WTC11 (cell line): Measurements from ENCODE around the gene AFF2. TPM values are rescaled to one million over a fixed set of nuclear protein-coding genes. Genes with fewer than 3 reads are reported as not detected.

Source experiments
- ATAC-seq: fragments of 200-7000 bp; cut with Tn5 transposase; 2 replicates; pipeline ENCODE4 v1.10.0; 2021; ENCODE audit warnings: mild to moderate bottlenecking, moderate library complexity
- CTCF ChIA-PET: fragments of 300-600 bp; sonication (Branson Sonifier 250); formaldehyde crosslinking; loops from one replicate; lab custom pipeline; 2021; ENCODE audit warnings: antibody characterized with exemption; lab: Charles Lee
- POLR2A ChIA-PET: fragments of 350-600 bp; sonication (Branson Sonifier 250); formaldehyde crosslinking; loops from one replicate; lab custom pipeline; 2021; ENCODE audit warnings: antibody characterized with exemption; lab: Charles Lee
- DNase-seq: peaks from one replicate; pipeline ENCODE4 v3.0.0; 2021; ENCODE audit warnings: low spot score
- H3K27ac Mint-ChIP-seq: 2 replicates; pipeline ENCODE4 v1.8.0; 2021; ENCODE audit warnings: mixed read lengths
- H3K27me3 Mint-ChIP-seq: 2 replicates; pipeline ENCODE4 v1.8.0; 2021; ENCODE audit warnings: low read depth, mild to moderate bottlenecking, moderate library complexity, mixed read lengths
- H3K36me3 Mint-ChIP-seq: 2 replicates; pipeline ENCODE4 v1.8.0; 2021; ENCODE audit warnings: mixed read lengths
- H3K4me1 Mint-ChIP-seq: 2 replicates; pipeline ENCODE4 v1.8.0; 2022; ENCODE audit warnings: mixed read lengths
- H3K4me3 Mint-ChIP-seq: 2 replicates; pipeline ENCODE4 v1.8.0; 2021; ENCODE audit warnings: mild to moderate bottlenecking, moderate library complexity, mixed read lengths
- H3K9me3 Mint-ChIP-seq: 2 replicates; pipeline ENCODE4 v1.8.0; 2021; ENCODE audit warnings: mixed read lengths
- EMX1 ChIP-seq: fragments of 250-450 bp; sonication (Bioruptor Pico); IDR thresholded peaks from 2 replicates; pipeline ENCODE4 v1.8.0; 2021; ENCODE audit warnings: mild to moderate bottlenecking
- GABPB1 ChIP-seq: sonication (generic); formaldehyde crosslinking; IDR thresholded peaks from 2 replicates; pipeline ENCODE4 v1.8.1; 2023; ENCODE audit warnings: mild to moderate bottlenecking, missing genetic modification reagents
- GTF2I ChIP-seq: fragments of 250-450 bp; sonication (Bioruptor Pico); conservative IDR thresholded peaks from 2 replicates; pipeline ENCODE4 v1.4.0; 2021; ENCODE audit warnings: mild to moderate bottlenecking
- JAZF1 ChIP-seq: fragments of 250-450 bp; sonication (Bioruptor Pico); IDR thresholded peaks from 2 replicates; pipeline ENCODE4 v1.9.0; 2021; ENCODE audit warnings: moderate library complexity, mild to moderate bottlenecking, inconsistent platforms
- KAT7 ChIP-seq: sonication (generic); formaldehyde crosslinking; IDR thresholded peaks from 2 replicates; pipeline ENCODE4 v1.8.1; 2023; ENCODE audit warnings: missing genetic modification reagents, mild to moderate bottlenecking, borderline replicate concordance
- MYBL2 ChIP-seq: sonication (generic); formaldehyde crosslinking; IDR thresholded peaks from 2 replicates; pipeline ENCODE4 v1.8.1; 2023; ENCODE audit warnings: mild to moderate bottlenecking, moderate library complexity, missing genetic modification reagents
- NFATC4 ChIP-seq: fragments of 250-450 bp; sonication (Bioruptor Pico); IDR thresholded peaks from 2 replicates; pipeline ENCODE4 v1.9.0; 2021; ENCODE audit warnings: mild to moderate bottlenecking
- NFYB ChIP-seq: sonication (generic); formaldehyde crosslinking; conservative IDR thresholded peaks from 2 replicates; pipeline ENCODE4 v1.8.0; 2022; ENCODE audit warnings: low read depth, missing genetic modification reagents
- NR1H2 ChIP-seq: sonication (generic); formaldehyde crosslinking; IDR thresholded peaks from 2 replicates; pipeline ENCODE4 v1.9.0; 2021; ENCODE audit warnings: mild to moderate bottlenecking, moderate library complexity, missing genetic modification reagents
- OVOL2 ChIP-seq: fragments of 250-450 bp; sonication (Bioruptor Pico); IDR thresholded peaks from 2 replicates; pipeline ENCODE4 v1.9.0; 2021; ENCODE audit warnings: mild to moderate bottlenecking, borderline replicate concordance
- SMAD4 ChIP-seq: sonication (generic); formaldehyde crosslinking; IDR thresholded peaks from 2 replicates; pipeline ENCODE4 v1.8.0; 2022; ENCODE audit warnings: mild to moderate bottlenecking, missing genetic modification reagents
- SP1 ChIP-seq: sonication (generic); formaldehyde crosslinking; conservative IDR thresholded peaks from 2 replicates; pipeline ENCODE4 v1.8.1; 2022; ENCODE audit warnings: missing genetic modification reagents
- ZBTB21 ChIP-seq: sonication (generic); formaldehyde crosslinking; IDR thresholded peaks from 2 replicates; pipeline ENCODE4 v1.8.1; 2023; ENCODE audit warnings: mild to moderate bottlenecking, missing genetic modification reagents, borderline replicate concordance
- ZNF396 ChIP-seq: fragments of 250-450 bp; sonication (Bioruptor Pico); IDR thresholded peaks from 2 replicates; pipeline ENCODE4 v1.8.0; 2021; ENCODE audit warnings: mild to moderate bottlenecking, moderate library complexity, borderline replicate concordance
- ZNF416 ChIP-seq: fragments of 250-450 bp; sonication (Bioruptor Pico); IDR thresholded peaks from 2 replicates; pipeline ENCODE4 v1.9.0; 2021; ENCODE audit warnings: mild to moderate bottlenecking, inconsistent platforms
- total RNA-seq: library from RNA; stranded (reverse); gene quantifications from 3 replicates; pipeline ENCODE4 v1.2.3, GENCODE V29; 2021
- TF ChIP-seq, protein P1 (sequence below): sonication (generic); formaldehyde crosslinking; IDR thresholded peaks from 2 replicates; pipeline ENCODE4 v1.8.0; 2022; ENCODE audit warnings: missing genetic modification reagents
- TF ChIP-seq, protein P2 (sequence below): sonication (generic); formaldehyde crosslinking; IDR thresholded peaks from 2 replicates; pipeline ENCODE4 v1.8.1; 2022; ENCODE audit warnings: mild to moderate bottlenecking, moderate library complexity, missing genetic modification reagents
- TF ChIP-seq, protein P3 (sequence below): sonication (generic); formaldehyde crosslinking; IDR thresholded peaks from 2 replicates; pipeline ENCODE4 v1.8.0; 2023; ENCODE audit warnings: missing genetic modification reagents
- TF ChIP-seq, protein P4 (sequence below): fragments of 250-450 bp; sonication (Bioruptor Pico); IDR thresholded peaks from 2 replicates; pipeline ENCODE4 v1.9.0; 2021; ENCODE audit warnings: moderate library complexity, mild to moderate bottlenecking, inconsistent platforms, borderline replicate concordance
- TF ChIP-seq, protein P5 (sequence below): sonication (generic); formaldehyde crosslinking; IDR thresholded peaks from 2 replicates; pipeline ENCODE4 v1.8.1; 2022; ENCODE audit warnings: missing genetic modification reagents, borderline replicate concordance

AFF2 gene
- total RNA-seq, 1 experiment from 2014 or later, result 7.6 TPM

DNA sequence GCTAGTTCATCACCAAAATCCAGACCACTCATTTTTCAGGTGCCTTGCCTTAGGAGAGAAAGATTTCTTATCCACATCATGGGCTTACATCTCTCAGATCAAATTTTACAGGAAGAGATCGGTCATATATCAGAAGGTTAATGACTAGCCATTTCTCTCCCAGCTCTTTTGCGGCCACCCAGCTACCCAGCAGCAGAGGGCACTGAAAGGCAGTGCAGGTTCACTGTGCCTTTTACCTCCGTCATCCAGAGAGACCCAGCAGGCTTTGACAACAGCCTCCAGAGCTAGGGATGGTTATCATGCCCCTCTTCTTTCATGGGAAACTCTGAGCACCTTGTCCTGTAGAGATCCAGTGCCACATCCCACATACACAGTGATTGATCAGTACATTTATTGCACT lies 384.8 kb downstream of the AFF2 start:
- POLR2A ChIA-PET, result no interaction called here
- Mint-ChIP-seq H3K36me3 (no peaks in the 10 kb centered on the region), H3K4me1 (no peaks in the 10 kb centered on the region), H3K27me3 (no peaks in the 10 kb centered on the region), H3K9me3 (no peaks in the 10 kb centered on the region), H3K4me3 (no peak overlapping the region), H3K27ac (no peak overlapping the region)
- ATAC-seq (no peak; the same call in 1 of the 2 replicates), DNase-seq (no peak)
- TF ChIP-seq NR1H2 (CRISPR knock-in tag) (no peak), EMX1 (CRISPR knock-in tag) (no peak), ZNF416 (CRISPR knock-in tag) (no peak), NFYB (CRISPR knock-in tag) (no peak), SP1 (CRISPR knock-in tag) (no peak), ZBTB21 (CRISPR knock-in tag) (no peak), MYBL2 (CRISPR knock-in tag) (no peak), SMAD4 (CRISPR knock-in tag) (no peak)
- TF ChIP-seq, protein P1, sequence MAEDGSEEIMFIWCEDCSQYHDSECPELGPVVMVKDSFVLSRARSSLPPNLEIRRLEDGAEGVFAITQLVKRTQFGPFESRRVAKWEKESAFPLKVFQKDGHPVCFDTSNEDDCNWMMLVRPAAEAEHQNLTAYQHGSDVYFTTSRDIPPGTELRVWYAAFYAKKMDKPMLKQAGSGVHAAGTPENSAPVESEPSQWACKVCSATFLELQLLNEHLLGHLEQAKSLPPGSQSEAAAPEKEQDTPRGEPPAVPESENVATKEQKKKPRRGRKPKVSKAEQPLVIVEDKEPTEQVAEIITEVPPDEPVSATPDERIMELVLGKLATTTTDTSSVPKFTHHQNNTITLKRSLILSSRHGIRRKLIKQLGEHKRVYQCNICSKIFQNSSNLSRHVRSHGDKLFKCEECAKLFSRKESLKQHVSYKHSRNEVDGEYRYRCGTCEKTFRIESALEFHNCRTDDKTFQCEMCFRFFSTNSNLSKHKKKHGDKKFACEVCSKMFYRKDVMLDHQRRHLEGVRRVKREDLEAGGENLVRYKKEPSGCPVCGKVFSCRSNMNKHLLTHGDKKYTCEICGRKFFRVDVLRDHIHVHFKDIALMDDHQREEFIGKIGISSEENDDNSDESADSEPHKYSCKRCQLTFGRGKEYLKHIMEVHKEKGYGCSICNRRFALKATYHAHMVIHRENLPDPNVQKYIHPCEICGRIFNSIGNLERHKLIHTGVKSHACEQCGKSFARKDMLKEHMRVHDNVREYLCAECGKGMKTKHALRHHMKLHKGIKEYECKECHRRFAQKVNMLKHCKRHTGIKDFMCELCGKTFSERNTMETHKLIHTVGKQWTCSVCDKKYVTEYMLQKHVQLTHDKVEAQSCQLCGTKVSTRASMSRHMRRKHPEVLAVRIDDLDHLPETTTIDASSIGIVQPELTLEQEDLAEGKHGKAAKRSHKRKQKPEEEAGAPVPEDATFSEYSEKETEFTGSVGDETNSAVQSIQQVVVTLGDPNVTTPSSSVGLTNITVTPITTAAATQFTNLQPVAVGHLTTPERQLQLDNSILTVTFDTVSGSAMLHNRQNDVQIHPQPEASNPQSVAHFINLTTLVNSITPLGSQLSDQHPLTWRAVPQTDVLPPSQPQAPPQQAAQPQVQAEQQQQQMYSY (CRISPR knock-in tag), result no peak
- CTCF ChIA-PET, result interaction anchor here (1.3 kb wide), 2 partner anchors 120 to 401 kb away, joined by 5 to 9 read pairs; no protein-coding TSS in a partner anchor

DNA sequence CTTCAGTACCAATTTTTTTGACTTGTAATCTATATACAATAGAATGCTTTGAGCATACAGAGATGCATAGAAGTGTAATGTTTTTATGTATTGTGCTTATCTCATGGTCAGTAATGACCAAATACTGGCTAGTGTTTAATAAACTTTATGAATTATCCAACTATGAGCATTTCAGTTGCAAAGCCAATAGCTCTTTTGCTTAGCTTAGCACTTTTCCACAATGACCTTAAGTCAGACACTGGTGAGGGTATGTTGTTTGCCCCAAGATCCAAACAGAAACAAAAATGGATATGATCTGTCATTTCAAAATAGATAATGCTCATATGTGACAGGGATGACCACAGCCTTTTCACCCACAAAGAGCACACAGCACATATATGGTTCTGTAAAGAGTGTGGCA lies 393.0 kb downstream of the AFF2 start:
- Mint-ChIP-seq H3K4me3 (no peak overlapping the region), H3K36me3 (no peaks in the 10 kb centered on the region), H3K9me3 (no peaks in the 10 kb centered on the region), H3K27me3 (no peaks in the 10 kb centered on the region), H3K4me1 (peaks cover 5% of the 10 kb centered on the region; the same call in 1 of the 2 replicates), H3K27ac (no peak overlapping the region)
- ChIA-PET CTCF (no interaction called here), POLR2A (no interaction called here)
- DNase-seq (no peak), ATAC-seq (no peak)
- TF ChIP-seq OVOL2 (CRISPR knock-in tag) (no peak), ZNF396 (no peak)

DNA sequence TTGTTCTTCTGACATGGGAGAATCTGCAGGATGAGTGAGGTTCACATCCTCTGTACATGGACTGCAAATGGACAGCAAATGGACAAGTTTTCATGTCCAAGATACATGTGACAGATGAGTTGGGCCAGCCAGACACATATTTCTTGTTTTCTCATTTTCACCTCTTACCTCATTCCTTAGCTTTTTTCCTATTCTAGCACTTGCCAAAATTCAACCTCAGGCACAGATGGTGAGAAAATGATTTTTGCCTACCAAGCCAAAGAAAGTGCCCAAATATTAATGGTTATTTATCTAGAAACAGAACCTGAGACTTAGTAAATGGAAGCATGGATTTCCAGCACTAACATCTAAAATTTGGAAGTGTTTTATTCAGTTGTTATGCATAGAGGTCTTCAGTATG lies 402.2 kb downstream of the AFF2 start:
- peaks cover 2% of the 10 kb centered on the region; the same call in 1 of the 2 replicates for H3K27me3 Mint-ChIP-seq
- H3K4me1 Mint-ChIP-seq, result peaks cover 13% of the 10 kb centered on the region
- no peak overlapping the region for H3K4me3 Mint-ChIP-seq
- ATAC-seq, result no peak
- peaks cover 10% of the 10 kb centered on the region for H3K9me3 Mint-ChIP-seq
- POLR2A ChIA-PET, result no interaction called here
- no peak for DNase-seq
- CTCF ChIA-PET, result no interaction called here
- peaks cover 14% of the 10 kb centered on the region for H3K36me3 Mint-ChIP-seq
- no peak overlapping the region for H3K27ac Mint-ChIP-seq
- TF ChIP-seq GTF2I (CRISPR knock-in tag), result no peak
- no peak for TF ChIP-seq KAT7 (CRISPR knock-in tag)
- TF ChIP-seq NFATC4, result no peak
- TF ChIP-seq, protein P2, sequence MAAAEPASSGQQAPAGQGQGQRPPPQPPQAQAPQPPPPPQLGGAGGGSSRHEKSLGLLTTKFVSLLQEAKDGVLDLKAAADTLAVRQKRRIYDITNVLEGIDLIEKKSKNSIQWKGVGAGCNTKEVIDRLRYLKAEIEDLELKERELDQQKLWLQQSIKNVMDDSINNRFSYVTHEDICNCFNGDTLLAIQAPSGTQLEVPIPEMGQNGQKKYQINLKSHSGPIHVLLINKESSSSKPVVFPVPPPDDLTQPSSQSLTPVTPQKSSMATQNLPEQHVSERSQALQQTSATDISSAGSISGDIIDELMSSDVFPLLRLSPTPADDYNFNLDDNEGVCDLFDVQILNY, result no peak
- TF ChIP-seq, protein P3, sequence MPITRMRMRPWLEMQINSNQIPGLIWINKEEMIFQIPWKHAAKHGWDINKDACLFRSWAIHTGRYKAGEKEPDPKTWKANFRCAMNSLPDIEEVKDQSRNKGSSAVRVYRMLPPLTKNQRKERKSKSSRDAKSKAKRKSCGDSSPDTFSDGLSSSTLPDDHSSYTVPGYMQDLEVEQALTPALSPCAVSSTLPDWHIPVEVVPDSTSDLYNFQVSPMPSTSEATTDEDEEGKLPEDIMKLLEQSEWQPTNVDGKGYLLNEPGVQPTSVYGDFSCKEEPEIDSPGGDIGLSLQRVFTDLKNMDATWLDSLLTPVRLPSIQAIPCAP (CRISPR knock-in tag), result no peak
- TF ChIP-seq, protein P4, sequence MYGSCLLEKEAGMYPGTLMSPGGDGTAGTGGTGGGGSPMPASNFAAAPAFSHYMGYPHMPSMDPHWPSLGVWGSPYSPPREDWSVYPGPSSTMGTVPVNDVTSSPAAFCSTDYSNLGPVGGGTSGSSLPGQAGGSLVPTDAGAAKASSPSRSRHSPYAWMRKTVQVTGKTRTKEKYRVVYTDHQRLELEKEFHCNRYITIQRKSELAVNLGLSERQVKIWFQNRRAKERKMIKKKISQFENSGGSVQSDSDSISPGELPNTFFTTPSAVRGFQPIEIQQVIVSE (CRISPR knock-in tag), result no peak
- TF ChIP-seq, protein P1 (CRISPR knock-in tag), result no peak
- TF ChIP-seq GABPB1 (CRISPR knock-in tag), result no peak
- TF ChIP-seq NR1H2 (CRISPR knock-in tag), result no peak
- TF ChIP-seq, protein P5, sequence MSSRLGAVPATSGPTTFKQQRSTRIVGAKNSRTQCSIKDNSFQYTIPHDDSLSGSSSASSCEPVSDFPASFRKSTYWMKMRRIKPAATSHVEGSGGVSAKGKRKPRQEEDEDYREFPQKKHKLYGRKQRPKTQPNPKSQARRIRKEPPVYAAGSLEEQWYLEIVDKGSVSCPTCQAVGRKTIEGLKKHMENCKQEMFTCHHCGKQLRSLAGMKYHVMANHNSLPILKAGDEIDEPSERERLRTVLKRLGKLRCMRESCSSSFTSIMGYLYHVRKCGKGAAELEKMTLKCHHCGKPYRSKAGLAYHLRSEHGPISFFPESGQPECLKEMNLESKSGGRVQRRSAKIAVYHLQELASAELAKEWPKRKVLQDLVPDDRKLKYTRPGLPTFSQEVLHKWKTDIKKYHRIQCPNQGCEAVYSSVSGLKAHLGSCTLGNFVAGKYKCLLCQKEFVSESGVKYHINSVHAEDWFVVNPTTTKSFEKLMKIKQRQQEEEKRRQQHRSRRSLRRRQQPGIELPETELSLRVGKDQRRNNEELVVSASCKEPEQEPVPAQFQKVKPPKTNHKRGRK (CRISPR knock-in tag), result no peak
- TF ChIP-seq JAZF1 (CRISPR knock-in tag), result no peak
